WTC11 (cell line): ENCODE measurements around the gene PPP1R2C.

ENCODE experiments used
- ATF3 ChIP-seq: sonication (generic); formaldehyde crosslinking; conservative IDR thresholded peaks from 2 replicates; pipeline ENCODE4 v1.8.1; 2022; ENCODE audit warnings: mild to moderate bottlenecking, missing genetic modification reagents
- CREB1 ChIP-seq: sonication (generic); formaldehyde crosslinking; IDR thresholded peaks from 2 replicates; pipeline ENCODE4 v1.8.0; 2023; ENCODE audit warnings: mild to moderate bottlenecking, missing genetic modification reagents
- CTCF ChIP-seq: fragments of 200-600 bp; IDR thresholded peaks from 2 replicates; pipeline ENCODE4 v1.8.0; 2022; ENCODE audit warnings: antibody characterized with exemption
- GABPB1 ChIP-seq: sonication (generic); formaldehyde crosslinking; IDR thresholded peaks from 2 replicates; pipeline ENCODE4 v1.8.1; 2023; ENCODE audit warnings: mild to moderate bottlenecking, missing genetic modification reagents
- IRF1 ChIP-seq: sonication (generic); formaldehyde crosslinking; IDR thresholded peaks from 2 replicates; pipeline ENCODE4 v1.8.0; 2023; ENCODE audit warnings: missing genetic modification reagents
- MAX ChIP-seq: sonication (generic); formaldehyde crosslinking; IDR thresholded peaks from 2 replicates; pipeline ENCODE4 v1.8.0; 2022; ENCODE audit warnings: mild to moderate bottlenecking, missing genetic modification reagents
- NFE2L1 ChIP-seq: sonication (generic); formaldehyde crosslinking; IDR thresholded peaks from 2 replicates; pipeline ENCODE4 v1.8.1; 2023; ENCODE audit warnings: missing genetic modification reagents
- SP1 ChIP-seq: sonication (generic); formaldehyde crosslinking; conservative IDR thresholded peaks from 2 replicates; pipeline ENCODE4 v1.8.1; 2022; ENCODE audit warnings: missing genetic modification reagents
- TEAD4 ChIP-seq: sonication (generic); formaldehyde crosslinking; IDR thresholded peaks from 2 replicates; pipeline ENCODE4 v1.8.0; 2022; ENCODE audit warnings: mild to moderate bottlenecking, missing genetic modification reagents

- TF ChIP-seq CTCF: no peak
- no peak for TF ChIP-seq SP1
- no peak for TF ChIP-seq MAX (CRISPR knock-in tag)
- no peak for TF ChIP-seq ATF3 (CRISPR knock-in tag)
- TF ChIP-seq CREB1 (CRISPR knock-in tag): no peak
- TF ChIP-seq TEAD4 (CRISPR knock-in tag): no peak
- no peak for TF ChIP-seq GABPB1 (CRISPR knock-in tag)
- no peak for TF ChIP-seq IRF1
- TF ChIP-seq NFE2L1 (CRISPR knock-in tag): no peak
Observed at GRCh38 chrX:42771506-42772335, 6.2 kb downstream of the PPP1R2C start.
